ENCODE results near the gene TBCK. TPM values are rescaled to one million over a fixed set of nuclear protein-coding genes. Genes with fewer than 3 reads are reported as not detected.
"Not testable (repeated sequence)": the region's sequence is repeated elsewhere in the genome, so short reads cannot be mapped to it uniquely, and the experiment has no call there.

The TBCK gene
- total RNA-seq, 2 experiments from 2014 or later, result 46.5 to 46.9 TPM

- no TSS peak for BruUV-seq (replicated peaks)
- Histone ChIP-seq H3K9me3 (ENCODE audit: low read length) (no peaks in the 10 kb centered on the region), H3K79me2 (ENCODE audit: insufficient read depth, low read depth, low read length) (no peaks in the 10 kb centered on the region), H3K4me3 (ENCODE audit: low read depth, low read length, poor library complexity, severe bottlenecking) (no peak overlapping the region), H3K4me1 (ENCODE audit: insufficient read depth, low read length, poor library complexity, severe bottlenecking) (no peaks in the 10 kb centered on the region), H2AFZ (ENCODE audit: low read length) (no peak overlapping the region), H3K4me2 (ENCODE audit: low read length) (no peak overlapping the region), H4K20me1 (ENCODE audit: insufficient read depth, low read length) (no peaks in the 10 kb centered on the region), H3K27ac (ENCODE audit: low read depth, low read length, poor library complexity, severe bottlenecking) (no peak overlapping the region), H3K9me2 (ENCODE audit: insufficient read depth, low read length) (no peaks in the 10 kb centered on the region), H3K36me3 (ENCODE audit: insufficient read depth, low read length) (no peaks in the 10 kb centered on the region)
- POLR2A ChIA-PET, result interaction anchor here (0.5 kb wide), 1 partner anchor 71 kb away, joined by 6 read pairs; no protein-coding TSS in a partner anchor
- intact Hi-C loops (cut with micrococcal nuclease; ENCODE audit: unreplicated experiment), result no loop called here
- CTCF ChIA-PET (ENCODE audit: unreplicated experiment), result no interaction called here
- TF ChIP-seq EZH2phosphoT487 (IDR thresholded peaks at IDR 0.05; ENCODE audit: borderline replicate concordance, low read depth, low read length), result no peak
- TF ChIP-seq, protein P1, sequence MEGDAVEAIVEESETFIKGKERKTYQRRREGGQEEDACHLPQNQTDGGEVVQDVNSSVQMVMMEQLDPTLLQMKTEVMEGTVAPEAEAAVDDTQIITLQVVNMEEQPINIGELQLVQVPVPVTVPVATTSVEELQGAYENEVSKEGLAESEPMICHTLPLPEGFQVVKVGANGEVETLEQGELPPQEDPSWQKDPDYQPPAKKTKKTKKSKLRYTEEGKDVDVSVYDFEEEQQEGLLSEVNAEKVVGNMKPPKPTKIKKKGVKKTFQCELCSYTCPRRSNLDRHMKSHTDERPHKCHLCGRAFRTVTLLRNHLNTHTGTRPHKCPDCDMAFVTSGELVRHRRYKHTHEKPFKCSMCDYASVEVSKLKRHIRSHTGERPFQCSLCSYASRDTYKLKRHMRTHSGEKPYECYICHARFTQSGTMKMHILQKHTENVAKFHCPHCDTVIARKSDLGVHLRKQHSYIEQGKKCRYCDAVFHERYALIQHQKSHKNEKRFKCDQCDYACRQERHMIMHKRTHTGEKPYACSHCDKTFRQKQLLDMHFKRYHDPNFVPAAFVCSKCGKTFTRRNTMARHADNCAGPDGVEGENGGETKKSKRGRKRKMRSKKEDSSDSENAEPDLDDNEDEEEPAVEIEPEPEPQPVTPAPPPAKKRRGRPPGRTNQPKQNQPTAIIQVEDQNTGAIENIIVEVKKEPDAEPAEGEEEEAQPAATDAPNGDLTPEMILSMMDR (conservative IDR thresholded peaks at IDR 0.05; ENCODE audit: low read length), result no peak
- no peak for DNase-seq (ENCODE audit: low spot score)
Observed at GRCh38 chr4:106116025-106116424, 200.0 kb downstream of the TBCK start.

GRCh38 chr4:106114270-106114669, 201.7 kb downstream of the TBCK start:
- BruUV-seq (replicated peaks), result no TSS peak
- no peaks in the 10 kb centered on the region for H3K9me2 ChIP-seq (ENCODE audit: insufficient read depth, low read length)
- no peaks in the 10 kb centered on the region for H3K4me1 ChIP-seq (ENCODE audit: insufficient read depth, low read length, poor library complexity, severe bottlenecking)
- H3K4me2 ChIP-seq (ENCODE audit: low read length), result no peak overlapping the region
- no peaks in the 10 kb centered on the region for H3K36me3 ChIP-seq (ENCODE audit: insufficient read depth, low read length)
- H3K27ac ChIP-seq (ENCODE audit: low read depth, low read length, poor library complexity, severe bottlenecking), result no peak overlapping the region
- CTCF ChIA-PET (ENCODE audit: unreplicated experiment), result no interaction called here
- POLR2A ChIA-PET, result interaction anchor here (0.6 to 0.7 kb wide), 2 partner anchors 301 to 346 kb away, joined by 3 read pairs; no protein-coding TSS in a partner anchor
- no peaks in the 10 kb centered on the region for H4K20me1 ChIP-seq (ENCODE audit: insufficient read depth, low read length)
- TF ChIP-seq, protein P1 (conservative IDR thresholded peaks at IDR 0.05; ENCODE audit: low read length), result no peak
- no peak for TF ChIP-seq EZH2phosphoT487 (IDR thresholded peaks at IDR 0.05; ENCODE audit: borderline replicate concordance, low read depth, low read length)
- H3K79me2 ChIP-seq (ENCODE audit: insufficient read depth, low read depth, low read length), result no peaks in the 10 kb centered on the region
- H2AFZ ChIP-seq (ENCODE audit: low read length), result no peak overlapping the region
- H3K9me3 ChIP-seq (ENCODE audit: low read length), result 0 out of 2 replicates have a peak, but pooled peaks cover 4% of the 10 kb centered on the region
- no peak for DNase-seq (ENCODE audit: low spot score)
- H3K4me3 ChIP-seq (ENCODE audit: low read depth, low read length, poor library complexity, severe bottlenecking), result no peak overlapping the region
- intact Hi-C loops (cut with micrococcal nuclease; ENCODE audit: unreplicated experiment), result no loop called here

DNA sequence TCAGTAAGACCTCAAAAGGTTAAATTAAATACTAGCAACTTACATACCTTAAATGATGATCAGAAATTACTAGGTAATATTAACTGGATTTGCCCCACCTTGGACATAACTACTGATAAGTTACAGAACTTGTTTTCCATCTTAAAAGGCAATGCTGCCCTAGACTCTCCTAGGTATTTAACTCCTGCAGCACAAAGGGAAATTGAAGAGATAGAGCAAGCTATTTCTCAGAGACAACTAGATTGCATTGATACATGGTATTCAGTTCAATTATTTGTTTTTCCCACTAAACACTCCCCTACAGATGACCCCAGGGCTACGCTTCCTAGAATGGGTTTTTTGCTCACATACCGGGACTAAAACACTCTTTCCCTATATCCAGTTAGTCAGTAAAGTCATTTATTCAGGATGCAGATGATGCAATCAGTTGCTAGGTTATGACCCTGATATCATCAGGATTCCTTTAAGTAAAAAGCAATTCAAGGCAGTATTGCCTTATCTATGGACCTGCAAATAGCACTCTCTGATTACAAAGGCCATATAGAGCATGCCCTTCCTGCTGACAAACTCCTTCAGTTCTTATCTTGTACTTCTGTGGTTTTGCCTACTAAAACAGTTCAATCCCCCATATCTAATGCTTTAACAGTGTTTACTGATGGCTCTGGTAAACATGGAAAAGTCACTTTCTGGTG, 204.1 kb downstream of the TBCK start:
- H3K36me3 ChIP-seq (ENCODE audit: insufficient read depth, low read length); H3K9me3 ChIP-seq (ENCODE audit: low read length); BruUV-seq (replicated peaks); H2AFZ ChIP-seq (ENCODE audit: low read length); H3K4me2 ChIP-seq (ENCODE audit: low read length); intact Hi-C loops (cut with micrococcal nuclease; ENCODE audit: unreplicated experiment); H3K27ac ChIP-seq (ENCODE audit: low read depth, low read length, poor library complexity, severe bottlenecking); H4K20me1 ChIP-seq (ENCODE audit: insufficient read depth, low read length); H3K79me2 ChIP-seq (ENCODE audit: insufficient read depth, low read depth, low read length); CTCF ChIA-PET (ENCODE audit: unreplicated experiment); H3K9me2 ChIP-seq (ENCODE audit: insufficient read depth, low read length); H3K4me1 ChIP-seq (ENCODE audit: insufficient read depth, low read length, poor library complexity, severe bottlenecking); H3K4me3 ChIP-seq (ENCODE audit: low read depth, low read length, poor library complexity, severe bottlenecking); DNase-seq (ENCODE audit: low spot score): not testable (repeated sequence)
- POLR2A ChIA-PET, result interaction anchor here (1.3 kb wide), 1 partner anchor 16 kb away, joined by 4 read pairs; no protein-coding TSS in a partner anchor

Data from OCI-LY7 (cell line).